Lower lobe of right lung (tissue), 2 donors: ENCODE measurements around the gene SLC38A8. TPM values are rescaled to one million over a fixed set of nuclear protein-coding genes. Genes with fewer than 3 reads are reported as not detected.

Experiments
- ATAC-seq, 2 donors: fragments of 200-7000 bp; cut with Tn5 transposase; one replicate each; pipeline ENCODE4 v1.9.1; 2020 to 2022; ENCODE audit warnings: mild to moderate bottlenecking in 2 of 2, moderate library complexity in 2 of 2
- DNase-seq: peaks from one replicate; pipeline ENCODE4 v3.0.0-alpha.2; 2020
- H3K27ac ChIP-seq: fragments of 200-600 bp; one replicate; pipeline ENCODE4 v1.8.0; 2022
- H3K27me3 ChIP-seq: fragments of 200-600 bp; one replicate; pipeline ENCODE4 v1.8.0; 2022; ENCODE audit warnings: low read depth
- H3K36me3 ChIP-seq: fragments of 200-600 bp; one replicate; pipeline ENCODE4 v1.8.0; 2022; ENCODE audit warnings: mild to moderate bottlenecking
- H3K4me1 ChIP-seq: fragments of 200-600 bp; one replicate; pipeline ENCODE4 v1.8.0; 2022
- H3K4me3 ChIP-seq: fragments of 200-600 bp; one replicate; pipeline ENCODE4 v1.8.0; 2022; ENCODE audit warnings: mild to moderate bottlenecking
- H3K9me3 ChIP-seq: fragments of 200-600 bp; one replicate; pipeline ENCODE4 v1.8.0; 2022
- intact Hi-C: fragments of 100-400 bp; cut with DNase I; formaldehyde crosslinking; loops from one replicate; pipeline ENCODE4 v1.11.0; 2022
- total RNA-seq: library from RNA; stranded (reverse); fragmentation: NEBNext Ultra II Directional; extraction: Animal tissue kit (Norgen Biotek cat#: 25700); gene quantifications from one replicate; pipeline ENCODE4 v1.2.1, GENCODE V29; 2021
- TF ChIP-seq, protein P1 (sequence below): fragments of 200-600 bp; IDR thresholded peaks from one replicate; pipeline ENCODE4 v1.8.0; 2022; ENCODE audit warnings: antibody characterized with exemption, mild to moderate bottlenecking
- donor health status: DM: no; HTN: yes; CAD: no; lungs with severe emphysema.

SLC38A8 gene
- total RNA-seq, 1 donor from 2014 or later: not detected

DNA sequence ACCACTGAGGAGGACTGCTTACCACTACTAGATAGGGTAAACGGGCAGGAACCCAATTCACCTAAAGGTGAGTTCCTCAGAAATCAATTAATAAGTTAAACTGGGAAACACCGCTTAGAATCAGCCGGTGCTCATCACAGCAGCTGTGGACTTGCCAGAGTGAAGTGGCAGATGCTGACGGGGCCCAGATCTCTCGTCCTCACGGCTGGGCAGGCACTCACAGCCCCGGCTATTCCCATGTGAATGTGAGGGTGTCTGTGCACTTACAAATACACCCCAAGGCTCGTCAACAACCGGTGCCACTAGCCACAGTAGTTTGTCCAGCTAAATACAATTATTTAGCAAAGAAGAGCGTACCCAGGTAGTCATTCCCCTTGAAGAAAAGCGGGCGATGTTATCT, 44.4 kb upstream of the SLC38A8 start:
- no peaks in the 10 kb centered on the region for H3K9me3 ChIP-seq
- intact Hi-C loops: no loop called here
- no peak overlapping the region for H3K4me3 ChIP-seq
- no peaks in the 10 kb centered on the region for H3K27me3 ChIP-seq
- no peak for DNase-seq
- H3K4me1 ChIP-seq: no peaks in the 10 kb centered on the region
- TF ChIP-seq, protein P1, sequence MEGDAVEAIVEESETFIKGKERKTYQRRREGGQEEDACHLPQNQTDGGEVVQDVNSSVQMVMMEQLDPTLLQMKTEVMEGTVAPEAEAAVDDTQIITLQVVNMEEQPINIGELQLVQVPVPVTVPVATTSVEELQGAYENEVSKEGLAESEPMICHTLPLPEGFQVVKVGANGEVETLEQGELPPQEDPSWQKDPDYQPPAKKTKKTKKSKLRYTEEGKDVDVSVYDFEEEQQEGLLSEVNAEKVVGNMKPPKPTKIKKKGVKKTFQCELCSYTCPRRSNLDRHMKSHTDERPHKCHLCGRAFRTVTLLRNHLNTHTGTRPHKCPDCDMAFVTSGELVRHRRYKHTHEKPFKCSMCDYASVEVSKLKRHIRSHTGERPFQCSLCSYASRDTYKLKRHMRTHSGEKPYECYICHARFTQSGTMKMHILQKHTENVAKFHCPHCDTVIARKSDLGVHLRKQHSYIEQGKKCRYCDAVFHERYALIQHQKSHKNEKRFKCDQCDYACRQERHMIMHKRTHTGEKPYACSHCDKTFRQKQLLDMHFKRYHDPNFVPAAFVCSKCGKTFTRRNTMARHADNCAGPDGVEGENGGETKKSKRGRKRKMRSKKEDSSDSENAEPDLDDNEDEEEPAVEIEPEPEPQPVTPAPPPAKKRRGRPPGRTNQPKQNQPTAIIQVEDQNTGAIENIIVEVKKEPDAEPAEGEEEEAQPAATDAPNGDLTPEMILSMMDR: no peak
- no peak for ATAC-seq
- H3K36me3 ChIP-seq: peaks cover 95% of the 10 kb centered on the region
- no peak overlapping the region for H3K27ac ChIP-seq

DNA sequence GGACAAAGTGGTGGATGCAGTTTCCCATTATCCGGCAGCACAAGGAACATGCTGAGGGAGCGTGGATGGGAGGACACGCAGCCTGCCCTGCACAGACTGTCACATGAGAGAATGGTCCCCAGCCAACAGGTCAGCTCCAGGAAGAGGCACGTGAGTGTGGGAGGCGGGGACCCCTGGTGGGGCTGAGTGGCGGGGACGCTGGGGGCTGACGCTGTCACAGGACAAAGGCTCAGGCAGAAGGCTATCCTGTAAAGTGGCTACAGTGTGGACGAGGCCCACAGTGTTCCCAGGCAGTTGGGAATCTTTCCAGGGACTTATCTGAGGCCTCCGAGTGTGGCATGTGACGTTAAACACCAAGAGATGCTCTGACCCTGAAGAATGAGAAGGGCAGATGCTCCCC, 43.7 kb upstream of the SLC38A8 start:
- H3K9me3 ChIP-seq: no peaks in the 10 kb centered on the region
- no peak overlapping the region for H3K4me3 ChIP-seq
- peaks cover 95% of the 10 kb centered on the region for H3K36me3 ChIP-seq
- no peak overlapping the region for H3K27ac ChIP-seq
- no peaks in the 10 kb centered on the region for H3K27me3 ChIP-seq
- no peaks in the 10 kb centered on the region for H3K4me1 ChIP-seq
- DNase-seq (no peak), ATAC-seq (no peak)
- intact Hi-C loops: no loop called here
- TF ChIP-seq, protein P1: no peak

DNA sequence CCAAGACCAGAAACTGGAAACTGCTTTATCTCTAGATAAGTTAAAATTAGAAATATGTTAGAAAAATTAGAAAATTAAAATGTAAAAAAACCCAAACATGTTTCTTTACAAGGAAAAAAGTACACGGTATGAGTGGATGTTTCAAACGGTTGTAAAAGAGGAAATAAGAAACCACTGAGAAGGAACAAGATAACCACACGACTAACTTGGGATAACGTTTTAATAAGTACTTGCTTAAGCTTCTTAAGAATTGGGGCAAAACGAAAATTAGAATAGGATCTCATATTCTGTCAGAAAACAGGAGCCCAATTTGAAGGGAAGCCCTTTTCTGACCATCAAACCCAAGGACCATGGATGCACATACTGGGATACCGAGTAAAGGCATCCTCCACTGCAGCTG, 43.2 kb upstream of the SLC38A8 start:
- TF ChIP-seq, protein P1: no peak
- no peak for DNase-seq
- Histone ChIP-seq H3K4me3 (no peak overlapping the region), H3K27ac (no peak overlapping the region), H3K36me3 (peaks cover 95% of the 10 kb centered on the region), H3K4me1 (no peaks in the 10 kb centered on the region), H3K27me3 (no peaks in the 10 kb centered on the region), H3K9me3 (no peaks in the 10 kb centered on the region)
- ATAC-seq: no peak
- intact Hi-C loops: no loop called here

DNA sequence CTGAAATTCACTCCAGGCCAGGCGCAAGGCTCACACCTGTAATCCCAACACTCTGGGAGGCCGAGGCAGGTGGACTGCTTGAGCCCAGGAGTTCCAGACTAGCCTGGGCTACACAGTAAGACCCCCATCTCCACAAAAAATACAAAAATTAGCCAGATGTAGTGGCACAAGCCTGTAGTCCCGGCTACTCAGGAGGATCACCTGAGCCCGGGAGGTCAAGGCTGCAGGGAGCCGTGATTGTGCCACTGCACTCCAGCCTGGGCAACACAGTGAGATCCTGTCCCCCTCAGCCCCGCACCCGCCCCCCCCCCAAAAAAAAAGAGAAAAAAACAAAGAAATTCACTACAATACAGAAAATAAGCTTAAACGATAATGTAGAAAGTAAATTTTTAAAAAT, 42.7 kb upstream of the SLC38A8 start:
- intact Hi-C loops: no loop called here
- TF ChIP-seq, protein P1: no peak
- Histone ChIP-seq H3K4me3 (no peak overlapping the region), H3K27me3 (no peaks in the 10 kb centered on the region), H3K36me3 (peaks cover 95% of the 10 kb centered on the region), H3K27ac (no peak overlapping the region), H3K9me3 (no peaks in the 10 kb centered on the region), H3K4me1 (no peaks in the 10 kb centered on the region)
- ATAC-seq (no peak), DNase-seq (no peak)

DNA sequence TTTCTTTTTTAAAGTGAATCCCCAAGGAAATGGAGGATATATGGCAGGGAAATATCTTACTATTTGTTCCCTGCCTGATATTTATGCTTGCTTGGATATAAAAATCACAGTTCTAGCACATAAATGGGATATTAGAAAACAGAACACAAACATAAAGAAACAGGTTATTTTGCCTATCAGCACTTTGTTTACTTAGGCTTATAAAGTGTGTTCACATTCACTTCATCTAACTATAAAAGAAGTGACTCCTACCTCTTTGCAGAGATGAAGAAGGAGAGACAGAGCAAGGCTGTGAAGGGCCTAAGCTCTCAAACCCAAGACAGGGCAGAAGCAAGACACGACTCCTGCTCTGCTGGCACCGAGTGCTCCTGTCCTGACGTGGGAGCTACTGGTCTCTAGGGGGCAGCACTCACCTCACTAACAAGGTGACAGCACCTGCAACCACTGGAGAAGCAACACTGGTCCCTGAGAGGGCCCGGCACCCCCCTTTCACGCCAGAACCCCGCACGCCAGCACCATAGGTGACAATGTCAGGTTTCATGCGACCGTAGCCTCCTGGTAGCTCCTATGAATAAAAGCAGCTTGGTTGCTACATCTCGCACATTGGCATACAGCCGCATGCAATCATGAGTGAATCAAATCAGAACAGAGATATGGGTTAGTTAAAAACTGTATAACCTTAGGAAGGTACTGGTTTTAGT, 42.1 kb upstream of the SLC38A8 start:
- H3K9me3 ChIP-seq: no peaks in the 10 kb centered on the region
- H3K27ac ChIP-seq: no peak overlapping the region
- H3K4me3 ChIP-seq: no peak overlapping the region
- H3K36me3 ChIP-seq: peaks cover 95% of the 10 kb centered on the region
- H3K27me3 ChIP-seq: no peaks in the 10 kb centered on the region
- TF ChIP-seq, protein P1: peak; percentile 69
- ATAC-seq (peak; percentile 83 to 92), DNase-seq (peak; percentile 70)
- intact Hi-C loops: no loop called here
- H3K4me1 ChIP-seq: no peaks in the 10 kb centered on the region
